Activated CD4-positive, alpha-beta T cell treated with anti-CD3 and anti-CD28 coated beads for 36 hours (primary cell): ENCODE measurements around the gene RDH12. TPM values are rescaled to one million over a fixed set of nuclear protein-coding genes. Genes with fewer than 3 reads are reported as not detected.

Experiments
- ATAC-seq: fragments of 200-7000 bp; cut with Tn5 transposase; one replicate; pipeline ENCODE4 v1.10.0; 2021; ENCODE audit warnings: mild to moderate bottlenecking, moderate library complexity
- CTCF ChIA-PET: fragments of 350-600 bp; sonication (Branson Sonifier 250); formaldehyde crosslinking; loops from one replicate; lab custom pipeline; 2021; ENCODE audit warnings: antibody characterized with exemption; lab: Charles Lee
- POLR2A ChIA-PET: fragments of 350-600 bp; sonication (Branson Sonifier 250); formaldehyde crosslinking; loops from one replicate; lab custom pipeline; 2021; ENCODE audit warnings: antibody characterized with exemption, inconsistent platforms; lab: Charles Lee
- DNase-seq: peaks from one replicate; pipeline ENCODE4 v3.0.0-alpha.2; 2020
- H3K27ac Mint-ChIP-seq: one replicate; pipeline ENCODE4 v1.8.0; 2021; ENCODE audit warnings: mixed read lengths
- H3K27me3 Mint-ChIP-seq: one replicate; pipeline ENCODE4 v1.8.0; 2021; ENCODE audit warnings: mixed read lengths
- H3K36me3 Mint-ChIP-seq: one replicate; pipeline ENCODE4 v1.8.0; 2021; ENCODE audit warnings: low read depth, mixed read lengths
- H3K4me1 Mint-ChIP-seq: one replicate; pipeline ENCODE4 v1.8.0; 2021; ENCODE audit warnings: mixed read lengths
- H3K4me3 Mint-ChIP-seq: one replicate; pipeline ENCODE4 v1.8.0; 2021; ENCODE audit warnings: mild to moderate bottlenecking, moderate library complexity, mixed read lengths
- H3K9me3 Mint-ChIP-seq: one replicate; pipeline ENCODE4 v1.8.0; 2021; ENCODE audit warnings: low read depth, mixed read lengths
- intact Hi-C, 2 experiments: fragments of 100-400 bp; cut with DNase I in 1 of 2; cut with micrococcal nuclease in 1 of 2; formaldehyde crosslinking; loops; one replicate each; pipeline versions ENCODE4 v1.14.2 to v1.15.1; 2022 to 2024; cut with DNase I, micrococcal nuclease
- total RNA-seq, 2 experiments: library from RNA; stranded (reverse); gene quantifications; one replicate each; pipeline ENCODE4 v1.2.3, GENCODE V29; 2021

Gene RDH12
- total RNA-seq, 2 experiments from 2014 or later, result not detected

DNA sequence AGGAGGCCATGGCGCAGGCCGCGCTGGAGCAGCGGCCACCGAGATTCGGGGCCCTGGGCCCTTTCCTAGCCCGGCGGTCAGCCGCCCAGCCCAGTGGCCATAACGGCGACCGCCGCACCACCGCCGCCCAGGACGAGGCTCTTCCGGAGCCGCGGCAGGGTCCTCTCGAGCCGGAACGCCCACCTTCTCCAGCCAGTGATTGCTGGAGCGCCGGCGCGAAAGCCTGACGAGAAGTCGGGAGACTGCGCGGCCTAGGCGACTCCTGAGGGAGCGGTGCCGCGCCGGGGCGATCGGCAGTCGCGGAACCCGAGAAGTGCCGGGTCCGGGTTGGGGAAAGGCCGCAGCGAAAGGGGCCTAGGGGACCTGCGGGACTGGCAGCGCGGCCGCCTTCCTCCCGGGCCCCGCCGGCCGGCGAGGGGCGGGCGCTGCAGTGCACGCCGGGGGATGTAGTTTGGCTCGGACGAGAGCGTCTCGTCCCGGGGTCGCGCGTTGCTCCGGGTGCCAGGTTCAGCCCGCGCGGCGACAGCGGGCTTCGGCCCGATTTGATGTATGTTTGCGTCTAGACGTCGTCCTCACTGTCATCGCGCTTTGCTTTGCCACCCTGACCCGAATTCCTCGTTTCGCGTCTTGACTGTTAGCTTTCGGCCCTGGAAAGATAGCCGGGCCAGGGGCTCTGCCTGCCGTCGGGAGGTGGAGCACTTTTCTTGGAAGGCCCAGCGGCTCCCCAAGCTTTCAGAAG is 27.0 kb upstream of the RDH12 start, which contains the start of gene VTI1B:
TSS of gene VTI1B (minus strand) at position 153 of the 739 bp plus-strand sequence. CDS start at position 10, 143 bp downstream.
- Mint-ChIP-seq H3K9me3 (no peaks in the 10 kb centered on the region), H3K4me3 (peak within 1 kb of the TSS; percentile 81), H3K27ac (peak within 1 kb of the TSS; percentile 82), H3K27me3 (no peaks in the 10 kb centered on the region), H3K4me1 (peaks cover 33% of the 10 kb centered on the region), H3K36me3 (peaks cover 22% of the 10 kb centered on the region)
- POLR2A ChIA-PET, result interaction anchor here (0.7 to 1.8 kb wide), 3 partner anchors 19 to 21 kb away, joined by 4 to 6 read pairs (median 5); partner anchors contain the start of gene RDH11
- CTCF ChIA-PET, result interaction anchor here (0.8 to 3.3 kb wide), 12 partner anchors 12 to 74 kb away, joined by 3 to 20 read pairs (median 4); partner anchors contain the start of genes ARG2 and PIGH
- ATAC-seq, result peak; percentile 94
- intact Hi-C loops, result loop anchor here (1.0 to 10.0 kb wide), 8 partner anchors 21 to 1723 kb away; partner anchors contain the start of genes EIF2S1 (in 2 of the 2), RDH11 (in 2 of the 2), ARG2 (in 1 of the 2) and ERH (in 1 of the 2)
- DNase-seq, result peak; percentile 83

DNA sequence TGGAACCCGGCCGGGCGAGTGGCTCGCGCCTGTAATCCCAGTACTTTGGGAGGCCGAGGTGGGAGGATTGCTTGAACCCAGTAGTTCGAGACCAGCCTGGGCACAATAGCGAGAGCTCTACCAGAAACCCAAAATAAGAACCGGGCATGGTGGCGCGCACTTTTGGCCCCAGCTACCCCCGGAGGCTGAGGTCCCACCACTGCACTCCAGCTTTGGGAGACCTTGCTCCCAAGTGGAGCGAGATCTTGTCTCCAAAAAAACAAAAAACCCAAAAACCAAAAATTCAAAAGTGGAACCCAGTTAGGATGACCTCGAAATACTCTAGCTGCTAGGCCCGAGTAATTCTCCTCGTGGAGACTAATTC is 26.5 kb upstream of the RDH12 start:
- ChIA-PET POLR2A (interaction anchor here (0.8 to 1.8 kb wide), 2 partner anchors 19 to 20 kb away, joined by 4 to 5 read pairs; partner anchors contain the start of gene RDH11), CTCF (interaction anchor here (0.7 to 3.3 kb wide), 8 partner anchors 8 to 56 kb away, joined by 3 to 20 read pairs (median 3); partner anchors contain the start of gene ARG2)
- Mint-ChIP-seq H3K4me1 (peaks cover 36% of the 10 kb centered on the region), H3K36me3 (peaks cover 24% of the 10 kb centered on the region), H3K4me3 (peak overlapping the region; percentile 81), H3K27ac (peak overlapping the region; percentile 82), H3K9me3 (no peaks in the 10 kb centered on the region), H3K27me3 (no peaks in the 10 kb centered on the region)
- DNase-seq (no peak), ATAC-seq (no peak)
- intact Hi-C loops, result loop anchor here (2.0 to 10.0 kb wide), 3 partner anchors 56 to 1170 kb away; partner anchors contain the start of genes ARG2 (in 1 of the 2), EIF2S1 (in 1 of the 2) and GPHN (in 1 of the 2)

DNA sequence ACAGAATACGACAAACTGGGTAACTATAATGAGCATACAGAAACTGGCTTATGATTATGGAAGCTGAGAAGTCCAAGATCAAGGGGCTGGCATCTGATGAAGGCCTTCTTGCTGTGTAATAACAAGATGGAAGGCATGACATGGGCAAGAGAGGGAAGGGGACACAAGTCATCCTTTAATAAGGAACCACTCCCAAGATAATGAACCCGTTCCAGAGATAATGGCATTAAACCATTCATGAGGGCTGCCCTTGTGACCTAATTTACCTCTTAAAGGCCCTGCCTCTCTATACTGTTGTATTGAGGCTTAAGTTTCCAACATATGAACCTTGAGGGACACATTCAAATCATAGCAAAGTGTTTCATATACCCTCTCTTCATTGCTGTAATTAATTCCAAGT is 22.7 kb upstream of the RDH12 start:
- Mint-ChIP-seq H3K9me3 (no peaks in the 10 kb centered on the region), H3K27me3 (no peaks in the 10 kb centered on the region), H3K36me3 (peaks cover 48% of the 10 kb centered on the region), H3K4me1 (peaks cover 39% of the 10 kb centered on the region), H3K4me3 (no peak overlapping the region), H3K27ac (no peak overlapping the region)
- intact Hi-C loops, result loop anchor here (10.0 kb wide), 2 partner anchors 314 to 1174 kb away; partner anchors contain the start of genes EIF2S1 (in 1 of the 2) and GPHN (in 1 of the 2)
- no peak for DNase-seq
- ATAC-seq, result no peak
- ChIA-PET POLR2A (no interaction called here), CTCF (interaction anchor here (1.6 kb wide), 1 partner anchor 25 kb away, joined by 5 read pairs; no protein-coding TSS in a partner anchor)

DNA sequence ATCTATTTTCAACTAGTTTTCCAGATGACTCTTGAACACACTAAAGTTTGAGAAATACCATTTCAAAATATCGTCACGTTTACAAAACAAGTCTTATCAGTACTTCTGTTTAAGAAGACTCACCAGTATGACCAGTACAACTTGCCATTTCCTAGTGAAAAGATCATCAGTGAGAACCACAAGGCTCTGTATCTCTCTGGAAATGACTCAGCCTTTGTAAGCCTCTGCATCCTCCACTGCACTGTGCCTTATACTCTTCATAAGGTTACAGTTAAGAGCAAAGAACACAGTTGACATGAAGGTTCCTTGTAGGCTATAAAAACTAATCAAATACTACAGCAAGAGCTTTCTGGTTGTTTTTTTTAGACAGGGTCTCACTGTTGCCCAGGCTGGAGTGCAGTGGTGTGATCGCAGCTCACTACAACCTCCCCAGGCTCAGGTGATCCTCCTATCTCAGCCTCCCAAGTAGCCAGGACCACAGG is 21.5 kb upstream of the RDH12 start:
- POLR2A ChIA-PET, result interaction anchor here (0.6 to 1.0 kb wide), 2 partner anchors 15 to 86 kb away, joined by 3 read pairs; partner anchors contain the start of gene RDH11
- intact Hi-C loops, result loop anchor here in 1 of 2 experiments (1.0 kb wide), 1 partner anchor 15 kb away; the partner anchor contains the start of gene RDH11
- H3K27ac Mint-ChIP-seq, result peak overlapping the region; percentile 31
- H3K9me3 Mint-ChIP-seq, result no peaks in the 10 kb centered on the region
- CTCF ChIA-PET, result interaction anchor here (0.8 to 1.1 kb wide), 3 partner anchors 12 to 250 kb away, joined by 3 to 4 read pairs (median 3); no protein-coding TSS in a partner anchor
- no peak overlapping the region for H3K4me3 Mint-ChIP-seq
- peaks cover 46% of the 10 kb centered on the region for H3K4me1 Mint-ChIP-seq
- H3K27me3 Mint-ChIP-seq, result no peaks in the 10 kb centered on the region
- ATAC-seq (peak; percentile 99), DNase-seq (peak; percentile 37)
- H3K36me3 Mint-ChIP-seq, result peaks cover 57% of the 10 kb centered on the region

DNA sequence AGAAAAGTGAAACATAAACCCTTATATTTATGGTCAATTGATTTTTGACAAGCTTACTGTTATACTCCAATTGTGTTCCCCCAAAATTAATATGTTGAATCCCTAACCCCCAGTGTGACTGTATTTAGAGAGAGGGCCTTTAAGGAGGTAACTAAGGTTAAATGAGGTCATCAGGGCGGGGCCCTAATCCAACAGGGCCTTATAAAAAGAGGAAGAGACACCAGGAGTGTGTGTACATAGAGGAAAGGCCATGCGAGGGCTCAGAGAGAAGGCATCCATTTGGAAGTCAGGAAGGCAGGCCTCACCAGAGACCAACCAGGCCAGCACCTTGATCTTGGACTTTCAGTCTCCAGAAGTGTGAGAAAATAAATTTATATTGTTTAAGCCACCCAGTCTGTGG is 20.7 kb upstream of the RDH12 start:
- Mint-ChIP-seq H3K27me3 (no peaks in the 10 kb centered on the region), H3K4me3 (no peak overlapping the region), H3K4me1 (peaks cover 42% of the 10 kb centered on the region), H3K27ac (no peak overlapping the region), H3K36me3 (peaks cover 65% of the 10 kb centered on the region), H3K9me3 (no peaks in the 10 kb centered on the region)
- POLR2A ChIA-PET, result interaction anchor here (0.6 kb wide), 1 partner anchor 86 kb away, joined by 3 read pairs; no protein-coding TSS in a partner anchor
- ATAC-seq (no peak), DNase-seq (no peak)
- CTCF ChIA-PET, result interaction anchor here (0.8 to 1.9 kb wide), 3 partner anchors 11 to 23 kb away, joined by 3 to 5 read pairs (median 4); partner anchors contain the start of gene RDH11
- intact Hi-C loops, result loop anchor here in 1 of 2 experiments (1.0 kb wide), 1 partner anchor 14 kb away; the partner anchor contains the start of gene RDH11

DNA sequence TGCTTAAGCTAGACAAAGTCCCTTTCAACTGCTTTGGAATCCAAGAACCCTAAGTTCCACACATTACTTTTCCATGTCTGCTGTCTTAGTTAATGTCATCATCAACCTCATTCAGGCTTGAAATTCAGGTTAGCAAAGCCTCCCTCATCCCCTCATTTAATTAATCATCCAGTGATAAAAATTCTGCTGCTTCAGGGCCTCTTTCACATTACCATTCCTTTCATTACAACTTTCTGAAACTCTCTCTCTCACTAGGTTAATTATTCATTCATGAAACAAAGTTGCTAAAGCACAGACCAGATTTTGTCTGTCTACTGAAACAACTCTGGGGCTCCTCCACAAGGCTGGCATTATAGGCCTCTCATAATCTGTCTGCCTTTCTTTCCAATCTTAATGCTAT is 17.8 kb upstream of the RDH12 start:
- Mint-ChIP-seq H3K4me3 (no peak overlapping the region), H3K4me1 (peaks cover 36% of the 10 kb centered on the region), H3K9me3 (no peaks in the 10 kb centered on the region), H3K36me3 (peaks cover 66% of the 10 kb centered on the region), H3K27me3 (no peaks in the 10 kb centered on the region), H3K27ac (no peak overlapping the region)
- ChIA-PET CTCF (interaction anchor here (1.1 to 1.2 kb wide), 2 partner anchors 16 to 20 kb away, joined by 3 read pairs; no protein-coding TSS in a partner anchor), POLR2A (no interaction called here)
- intact Hi-C loops, result no loop called here
- DNase-seq (no peak), ATAC-seq (no peak)

DNA sequence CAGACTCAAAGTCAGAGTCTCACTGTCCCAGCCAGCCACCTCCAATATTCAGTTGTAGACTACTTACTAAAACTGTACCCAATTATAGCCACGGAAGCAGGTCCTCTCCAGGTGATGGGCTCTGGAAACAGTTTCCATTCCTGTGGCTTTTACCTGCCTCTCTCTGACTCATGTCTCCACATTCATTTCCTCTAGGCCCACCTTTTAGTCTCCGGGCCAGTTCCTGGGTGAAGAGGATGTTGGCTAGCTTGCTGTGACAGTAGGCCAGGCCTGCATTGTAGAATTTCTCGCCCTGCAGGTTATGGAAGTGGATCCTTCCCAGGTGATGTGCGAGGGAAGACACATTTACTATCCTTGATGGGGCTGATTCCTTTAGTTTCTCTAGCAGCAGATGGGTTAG is 11.7 kb upstream of the RDH12 start:
- POLR2A ChIA-PET, result no interaction called here
- H3K36me3 Mint-ChIP-seq, result peaks cover 65% of the 10 kb centered on the region
- intact Hi-C loops, result loop anchor here in 1 of 2 experiments (10.0 kb wide), 1 partner anchor 1105 kb away; the partner anchor contains the start of gene ZFP36L1

DNA sequence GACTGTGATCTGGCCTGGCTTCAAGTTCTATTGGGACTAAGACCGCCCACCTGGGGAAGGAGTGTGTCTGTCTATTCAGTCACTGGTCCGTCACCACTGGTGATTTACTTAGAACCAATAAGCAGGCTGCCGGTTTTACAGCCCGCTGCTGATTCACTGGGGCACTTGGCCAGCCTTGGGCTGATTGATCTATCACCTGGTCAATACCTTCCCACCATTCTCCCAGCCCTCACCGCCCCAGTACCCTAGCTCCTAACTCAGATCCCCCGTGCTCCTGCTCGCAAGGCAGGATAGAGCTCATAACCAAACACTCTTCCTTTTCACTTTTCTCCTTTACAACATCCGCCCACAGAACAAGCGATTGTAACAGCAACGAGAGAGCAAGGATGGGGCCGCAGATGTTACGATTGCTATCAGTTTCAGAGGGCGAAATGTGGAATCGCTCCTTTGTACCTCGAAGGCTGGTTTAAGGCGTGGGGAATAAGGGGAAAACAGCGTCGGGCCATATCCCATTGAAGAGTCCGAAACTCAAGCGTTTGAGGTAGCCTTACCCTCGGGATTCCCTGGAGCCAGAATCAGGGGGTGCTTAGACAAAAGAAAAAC is 6.8 kb upstream of the RDH12 start:
- Mint-ChIP-seq H3K9me3 (no peaks in the 10 kb centered on the region), H3K27me3 (no peaks in the 10 kb centered on the region), H3K36me3 (peaks cover 27% of the 10 kb centered on the region), H3K4me1 (peaks cover 21% of the 10 kb centered on the region), H3K27ac (peak overlapping the region; percentile 98), H3K4me3 (peak overlapping the region; percentile 91)
- ATAC-seq (peak; percentile 87), DNase-seq (peak; percentile 90)
- intact Hi-C loops, result loop anchor here (1.0 to 10.0 kb wide), 10 partner anchors 15 to 1100 kb away; partner anchors contain the start of genes ARG2 (in 2 of the 2), PIGH (in 2 of the 2), VTI1B (in 2 of the 2) and ZFYVE26 (in 2 of the 2)
- POLR2A ChIA-PET, result interaction anchor here (1.0 to 1.6 kb wide), 6 partner anchors 9 to 338 kb away, joined by 3 to 7 read pairs (median 4); partner anchors contain the start of gene PIGH
- CTCF ChIA-PET, result interaction anchor here (0.6 to 3.1 kb wide), 8 partner anchors 9 to 76 kb away, joined by 3 to 13 read pairs (median 6); partner anchors contain the start of gene VTI1B

More for the DNA sequence above, 11.7 kb upstream of the RDH12 start:
- H3K4me3 Mint-ChIP-seq, result no peak overlapping the region
- no peaks in the 10 kb centered on the region for H3K27me3 Mint-ChIP-seq
- DNase-seq, result no peak
- H3K4me1 Mint-ChIP-seq, result peaks cover 20% of the 10 kb centered on the region
- no peak overlapping the region for H3K27ac Mint-ChIP-seq
- H3K9me3 Mint-ChIP-seq, result no peaks in the 10 kb centered on the region
- ATAC-seq, result no peak
- CTCF ChIA-PET, result interaction anchor here (1.3 to 1.9 kb wide), 2 partner anchors 21 to 23 kb away, joined by 3 to 5 read pairs; no protein-coding TSS in a partner anchor

DNA sequence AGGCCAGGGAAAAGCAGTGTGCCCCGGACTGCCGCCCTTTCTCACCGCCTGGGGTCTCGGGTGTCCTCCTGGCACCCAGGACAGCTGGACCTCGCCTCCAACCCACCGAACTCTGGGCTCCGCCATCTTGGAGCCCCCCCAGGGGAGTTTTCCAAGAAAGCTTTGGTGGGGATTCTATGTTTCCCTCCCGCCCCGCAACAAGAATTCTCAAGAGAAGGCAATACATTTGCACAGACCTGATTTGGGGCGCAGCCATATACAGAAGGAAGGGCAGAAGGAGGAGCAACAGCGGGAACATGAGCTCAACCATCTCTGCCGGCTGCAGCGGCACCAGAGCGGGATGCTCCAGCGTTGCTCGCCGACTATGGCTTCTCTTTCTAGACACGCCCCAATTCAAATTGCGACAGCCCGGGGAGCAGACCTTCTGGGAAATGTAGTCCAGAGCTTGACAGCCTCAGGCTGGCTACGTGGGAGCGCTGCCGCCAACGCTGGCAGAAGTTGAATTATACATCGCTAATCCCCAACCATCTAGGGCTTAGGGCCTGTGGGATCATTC is 6.2 kb upstream of the RDH12 start, which contains the start of gene RDH11:
TSS of gene RDH11 (minus strand) at position 371 of the 556 bp plus-strand sequence. CDS start at position 310, 61 bp downstream.
- Mint-ChIP-seq H3K9me3 (no peaks in the 10 kb centered on the region), H3K4me3 (peak within 1 kb of the TSS; percentile 91), H3K4me1 (peaks cover 21% of the 10 kb centered on the region), H3K36me3 (peaks cover 21% of the 10 kb centered on the region), H3K27ac (peak within 1 kb of the TSS; percentile 98), H3K27me3 (no peaks in the 10 kb centered on the region)
- ChIA-PET CTCF (interaction anchor here (0.6 to 3.1 kb wide), 8 partner anchors 9 to 77 kb away, joined by 4 to 13 read pairs (median 6); partner anchors contain the start of gene VTI1B), POLR2A (interaction anchor here (0.5 to 1.6 kb wide), 11 partner anchors 9 to 506 kb away, joined by 3 to 10 read pairs (median 3); partner anchors contain the start of genes ATP6V1D, EIF2S1, GARIN2 and PIGH)
- ATAC-seq (peak; percentile 88), DNase-seq (peak; percentile 92)
- intact Hi-C loops, result loop anchor here (1.0 to 10.0 kb wide), 10 partner anchors 15 to 1099 kb away; partner anchors contain the start of genes ARG2 (in 2 of the 2), PIGH (in 2 of the 2), VTI1B (in 2 of the 2) and ZFYVE26 (in 2 of the 2)
